K562 (cell line): ENCODE measurements around the gene MKNK2. TPM values are rescaled to one million over a fixed set of nuclear protein-coding genes. Genes with fewer than 3 reads are reported as not detected.
A peak's percentile ranks its signal among the peaks of the same experiment; 100 is the strongest.

Source experiments
- ATAC-seq: fragments of 200-7000 bp; cut with Tn5 transposase; 3 replicates; pipeline ENCODE4 v1.9.1; 2020; ENCODE audit warnings: moderate library complexity
- BruUV-seq: library from RNA; stranded (reverse); fragments of 400-500 nt; replicated peaks from 2 replicates; lab custom pipeline; 2021; lab: Mats Ljungman, UMichigan
- CTCF ChIA-PET: fragments of 300-600 bp; formaldehyde crosslinking; extraction: SDS; loops from one replicate; lab custom pipeline; 2021; ENCODE audit warnings: low intra/inter-chr PET ratio; lab: Yijun Ruan, JAX
- POLR2A ChIA-PET: fragments of 300-600, 350-650 bp; sonication (Branson Sonifier 250); formaldehyde crosslinking; extraction: SDS; loops from one replicate; lab custom pipeline; 2021; ENCODE audit warnings: antibody characterized with exemption, inconsistent platforms; lab: Yijun Ruan, JAX
- DNase-seq, 4 experiments: peaks; one replicate each; pipeline versions ENCODE4 v3.0.0 to v3.0.0-alpha.2; 2011 to 2018; ENCODE audit warnings: low spot score in 3 of 4, mixed read lengths in 3 of 4; ENCODE audit errors: extremely low read depth in 1 of 4
- FAIRE-seq: peaks from 2 replicates; lab custom pipeline; 2011; peaks lifted over from hg19 to GRCh38; lab: Jason Lieb, UNC
- H2AFZ ChIP-seq: 2 replicates; pipeline ENCODE4 v1.6.0; 2011; ENCODE audit warnings: low read depth, low read length, control low read depth, inconsistent platforms
- H3K27ac ChIP-seq: fragments of 200-600 bp; 3 replicates; pipeline ENCODE4 v1.8.0; 2011; ENCODE audit warnings: low read depth, mild to moderate bottlenecking, control low read depth, inconsistent platforms, low read length, moderate library complexity, mixed read lengths; ENCODE audit errors: extremely low read depth
- H3K27me3 ChIP-seq, 2 experiments: fragments of 300-600 bp in 1 of 2; 2 replicates in 1 of 2; 3 replicates in 1 of 2; pipeline versions ENCODE4 v1.6.0 to v1.8.0; 2011; ENCODE audit warnings: inconsistent platforms in 2 of 2, low read length in 2 of 2, mild to moderate bottlenecking in 1 of 2, mixed read lengths in 1 of 2, moderate library complexity in 1 of 2; ENCODE audit not compliant: control insufficient read depth in 2 of 2, insufficient read depth in 2 of 2
- H3K36me3 ChIP-seq: fragments of 300-600 bp; 3 replicates; pipeline ENCODE4 v1.8.0; 2011; ENCODE audit warnings: mild to moderate bottlenecking, low read length, inconsistent platforms; ENCODE audit not compliant: control insufficient read depth, insufficient read depth
- H3K4me1 ChIP-seq, 2 experiments: fragments of 200-600 bp in 1 of 2; replicated peaks in 1 of 2; 2 replicates in 1 of 2; 3 replicates in 1 of 2; pipeline versions ENCODE4 v1.5.1 to v1.8.0; 2011; ENCODE audit warnings: inconsistent platforms in 2 of 2, low read length in 2 of 2, mild to moderate bottlenecking in 1 of 2, mixed read lengths in 1 of 2, moderate library complexity in 1 of 2; ENCODE audit not compliant: control insufficient read depth in 2 of 2, insufficient read depth in 2 of 2
- H3K4me2 ChIP-seq: 2 replicates; pipeline ENCODE4 v1.6.1; 2011; ENCODE audit warnings: low read length, control low read depth, inconsistent platforms, mixed read lengths; ENCODE audit not compliant: insufficient read depth
- H3K4me3 ChIP-seq: fragments of 200-600 bp; sonication (generic), shearing (Covaris generic); 2 replicates; pipeline ENCODE4 v1.5.1; 2016; ENCODE audit warnings: control low read depth, inconsistent platforms
- H3K79me2 ChIP-seq: fragments of 200-600 bp; 3 replicates; pipeline ENCODE4 v1.8.0; 2011; ENCODE audit warnings: low read length, inconsistent platforms; ENCODE audit not compliant: control insufficient read depth, insufficient read depth
- H3K9ac ChIP-seq, 2 experiments: 2 replicates each; pipeline versions ENCODE4 v1.6.0 to v1.6.1; 2011; ENCODE audit warnings: low read depth in 2 of 2, low read length in 2 of 2, control low read depth in 1 of 2, inconsistent platforms in 1 of 2, mild to moderate bottlenecking in 1 of 2, mixed read lengths in 1 of 2; ENCODE audit not compliant: insufficient read depth in 1 of 2
- H3K9me1 ChIP-seq: one replicate; pipeline ENCODE4 v1.6.0; 2011; ENCODE audit warnings: inconsistent platforms, mild to moderate bottlenecking, low read length, moderate library complexity; ENCODE audit not compliant: control insufficient read depth, insufficient read depth
- H3K9me3 ChIP-seq: replicated peaks from 2 replicates; pipeline ENCODE4 v1.5.1; 2011; ENCODE audit warnings: low read depth, low read length, inconsistent platforms; ENCODE audit not compliant: control insufficient read depth, insufficient read depth
- H4K20me1 ChIP-seq: replicated peaks from 2 replicates; pipeline ENCODE4 v1.6.1; 2011; ENCODE audit warnings: low read length, inconsistent platforms, mixed read lengths; ENCODE audit not compliant: control insufficient read depth, insufficient read depth
- CEBPG ChIP-seq, 3 experiments: fragments of 200-800 bp in 1 of 3; sonication (Bioruptor generic) in 1 of 3; sonication (generic) in 1 of 3; formaldehyde crosslinking in 1 of 3; IDR thresholded peaks in 2 of 3; conservative IDR thresholded peaks in 1 of 3; 2 replicates each; pipeline versions ENCODE4 v1.6.1 to v1.8.0; 2016 to 2022; ENCODE audit warnings: missing compliant biosample characterization in 2 of 3, missing genetic modification characterization in 2 of 3, mild to moderate bottlenecking in 1 of 3, missing genetic modification reagents in 1 of 3
- RBFOX2 ChIP-seq: fragments of 200-400 bp; formaldehyde crosslinking; IDR thresholded peaks from 2 replicates; pipeline ENCODE4 v1.6.1; 2017; ENCODE audit warnings: low read depth, mild to moderate bottlenecking, low read length, moderate library complexity
- SIX5 ChIP-seq, 2 experiments: IDR thresholded peaks; 2 replicates each; pipeline ENCODE4 v1.6.1; 2011; ENCODE audit warnings: low read length in 2 of 2, borderline replicate concordance in 1 of 2, low read depth in 1 of 2, mild to moderate bottlenecking in 1 of 2, moderate library complexity in 1 of 2; ENCODE audit not compliant: insufficient read depth in 1 of 2
- SOX6 ChIP-seq: fragments of 450-650 bp; IDR thresholded peaks from 2 replicates; pipeline ENCODE4 v1.6.1; 2014; ENCODE audit warnings: mild to moderate bottlenecking
- WGBS: fragments of 100-300 bp; shearing (Covaris generic); methylation state at CpG from one replicate; pipeline ENCODE4 v1.1.6; 2016; ENCODE audit warnings: low coverage, mixed read lengths; ENCODE audit not compliant: insufficient coverage; ENCODE audit errors: missing lambda C conversion rate; 5-methylcytosine and 5-hydroxymethylcytosine counted together
- in situ Hi-C: fragments of 300-500 bp; cut with MboI; formaldehyde crosslinking; loops from 4 replicates; pipeline ENCODE4 v1.15.0; 2018; ENCODE audit warnings: inconsistent platforms, mixed read lengths
- intact Hi-C: fragments of 100-400 bp; cut with micrococcal nuclease; formaldehyde crosslinking; loops from 2 replicates; pipeline ENCODE4 v1.14.2; 2022
- polyA plus RNA-seq, 8 experiments: library from polyadenylated mRNA; depleted of rRNA in 4 of 8; stranded (reverse) in 5 of 8; unstranded in 3 of 8; fragments of >200 nt; fragmentation: Nextera tagmentation in 2 of 8; fragmentation: Illumina TruSeq in 1 of 8; extraction: Ambion mirVana in 2 of 8; extraction: Trizol in 1 of 8; gene quantifications; 2 replicates each; pipeline versions ENCODE4 v1.2.1 to v1.2.3, GENCODE V29; 2011 to 2014; ENCODE audit warnings: inconsistent platforms in 1 of 8, missing spikeins in 1 of 8
- total RNA-seq, 7 experiments: library from RNA; depleted of rRNA in 6 of 7; stranded (reverse); fragments of >200 nt in 6 of 7; fragmentation: Illumina TruSeq in 2 of 7; extraction: Trizol in 2 of 7; gene quantifications; 2 replicates each; pipeline versions ENCODE4 v1.2.1 to v1.2.3, GENCODE V29; 2011 to 2021; ENCODE audit warnings: low replicate concordance in 1 of 7

The MKNK2 gene
- total and polyA plus RNA-seq, 9 of the 15 experiments (the other 6 are each of a cell fraction or from before 2014, with no cell fraction given), result 5.1 to 191 (median 51.9) TPM

GRCh38 chr19:2012941-2013682 lies 37.9 kb downstream of the MKNK2 start:
- no peak for FAIRE-seq
- no peak for DNase-seq
- CTCF ChIA-PET, result no interaction called here
- Histone ChIP-seq H3K9ac (no peak overlapping the region), H3K4me2 (no peak overlapping the region), H3K27ac (no peak overlapping the region), H3K27me3 (no peaks in the 10 kb centered on the region), H2AFZ (no peak overlapping the region), H3K9me3 (no peaks in the 10 kb centered on the region), H3K4me3 (no peak overlapping the region)
- in situ Hi-C loops, result no loop called here
- POLR2A ChIA-PET, result interaction anchor here (0.6 to 1.3 kb wide), 4 partner anchors 9 to 76 kb away, joined by 3 to 4 read pairs (median 3); no protein-coding TSS in a partner anchor
- BruUV-seq, result no TSS peak
- WGBS, result 88% methylated on average over 16 of the region's 21 CpGs
- ATAC-seq, result no peak
- TF ChIP-seq SIX5 (IDR thresholded peaks at IDR 0.05; ENCODE audit: borderline replicate concordance in 1 of 2, insufficient read depth in 1 of 2, low read depth in 1 of 2, low read length in 2 of 2), result no peak
- TF ChIP-seq CEBPG (CRISPR knock-in tag; IDR thresholded peaks at IDR 0.05), result no peak
- TF ChIP-seq CEBPG (tag; conservative IDR thresholded peaks at IDR 0.05 in 1 of 2, IDR thresholded peaks at IDR 0.05 in 1 of 2), result no peak
- no peak for TF ChIP-seq SOX6
- TF ChIP-seq RBFOX2, result 0 out of 2 replicates have a peak, but pooled peaks have one; percentile 29
- TF ChIP-seq, all 486 proteins: peak for 1
- Histone ChIP-seq H3K9me1 (no peaks in the 10 kb centered on the region), H3K36me3 (no peaks in the 10 kb centered on the region), H3K4me1 (peaks cover 0 to 45% of the 10 kb centered on the region in 2 experiments; a peak in 2 of 5 replicates), H3K79me2 (peaks cover 7% of the 10 kb centered on the region), H4K20me1 (no peaks in the 10 kb centered on the region)
- intact Hi-C loops, result no loop called here
